GM23338 (cell line): ENCODE data around the gene AHNAK. TPM values are rescaled to one million over a fixed set of nuclear protein-coding genes. Genes with fewer than 3 reads are reported as not detected.

ENCODE experiments used
- ATAC-seq: fragments of 200-7000 bp; cut with Tn5 transposase; 3 replicates; pipeline ENCODE4 v1.9.1; 2020
- DNase-seq: peaks from one replicate; pipeline ENCODE4 v3.0.0-alpha.2; 2015; ENCODE audit warnings: low spot score
- H2AFZ ChIP-seq: fragments of 200-600 bp; sonication (generic); 2 replicates; pipeline ENCODE4 v1.8.0; 2016; ENCODE audit warnings: antibody characterized with exemption, mild to moderate bottlenecking, moderate library complexity
- H3F3A ChIP-seq: fragments of 200-600 bp; sonication (generic); replicated peaks from 2 replicates; pipeline ENCODE4 v1.8.0; 2017; ENCODE audit warnings: antibody characterized with exemption, mixed run types, low read depth
- H3K27ac ChIP-seq: fragments of 200-600 bp; sonication (generic); 2 replicates; pipeline ENCODE4 v1.6.1; 2016; ENCODE audit warnings: low read depth
- H3K27me3 ChIP-seq: fragments of 200-600 bp; sonication (generic); 2 replicates; pipeline ENCODE4 v1.8.0; 2016; ENCODE audit warnings: mild to moderate bottlenecking, mixed run types, moderate library complexity; ENCODE audit not compliant: insufficient read depth
- H3K36me3 ChIP-seq: fragments of 200-600 bp; sonication (generic); 2 replicates; pipeline ENCODE4 v1.8.0; 2016; ENCODE audit warnings: mild to moderate bottlenecking; ENCODE audit not compliant: insufficient read depth
- H3K4me1 ChIP-seq: fragments of 200-600 bp; sonication (generic); 2 replicates; pipeline ENCODE4 v1.8.0; 2016; ENCODE audit warnings: mild to moderate bottlenecking, moderate library complexity; ENCODE audit not compliant: insufficient read depth
- H3K4me2 ChIP-seq: fragments of 200-600 bp; sonication (generic); 2 replicates; pipeline ENCODE4 v1.7.1; 2017; ENCODE audit warnings: mixed run types
- H3K4me3 ChIP-seq: fragments of 200-600 bp; sonication (generic); 2 replicates; pipeline ENCODE4 v1.6.1; 2016; ENCODE audit warnings: mixed run types
- H3K79me2 ChIP-seq: fragments of 200-600 bp; sonication (generic); replicated peaks from 2 replicates; pipeline ENCODE4 v1.8.0; 2017; ENCODE audit warnings: mild to moderate bottlenecking; ENCODE audit not compliant: insufficient read depth
- H3K9me2 ChIP-seq: fragments of 200-600 bp; sonication (generic); 2 replicates; pipeline ENCODE4 v1.8.0; 2017; ENCODE audit not compliant: insufficient read depth
- H4K20me1 ChIP-seq: fragments of 200-600 bp; sonication (generic); replicated peaks from 2 replicates; pipeline ENCODE4 v1.8.0; 2017; ENCODE audit warnings: mild to moderate bottlenecking; ENCODE audit not compliant: insufficient read depth
- H3K27ac Mint-ChIP-seq: 2 replicates; pipeline ENCODE4 v1.8.0; 2020; ENCODE audit warnings: inconsistent platforms, mild to moderate bottlenecking, moderate library complexity, mixed read lengths
- H3K27me3 Mint-ChIP-seq: 3 replicates; pipeline ENCODE4 v1.8.0; 2022; ENCODE audit warnings: low read depth, mild to moderate bottlenecking, moderate library complexity, mixed read lengths, inconsistent platforms; ENCODE audit not compliant: insufficient read depth, poor library complexity
- H3K36me3 Mint-ChIP-seq: 3 replicates; pipeline ENCODE4 v1.8.0; 2021; ENCODE audit warnings: low read depth, mild to moderate bottlenecking, inconsistent platforms, moderate library complexity, mixed read lengths
- H3K4me1 Mint-ChIP-seq: 3 replicates; pipeline ENCODE4 v1.8.0; 2020; ENCODE audit warnings: mild to moderate bottlenecking, inconsistent platforms, mixed read lengths
- H3K4me3 Mint-ChIP-seq: 3 replicates; pipeline ENCODE4 v1.8.0; 2021; ENCODE audit warnings: moderate library complexity, mild to moderate bottlenecking, inconsistent platforms, mixed read lengths
- H3K9me3 Mint-ChIP-seq: 3 replicates; pipeline ENCODE4 v1.8.0; 2020; ENCODE audit warnings: moderate library complexity, mild to moderate bottlenecking, inconsistent platforms, mixed read lengths
- CREB1 ChIP-seq: fragments of 250-450 bp; sonication (Bioruptor Pico); IDR thresholded peaks from 2 replicates; pipeline ENCODE4 v1.5.0; 2020; ENCODE audit warnings: low read depth, mild to moderate bottlenecking, moderate library complexity
- CTCF ChIP-seq, 2 experiments: fragments of 200-600 bp in 1 of 2; sonication (generic) in 1 of 2; conservative IDR thresholded peaks; 2 replicates each; pipeline versions ENCODE4 v1.5.1 to v1.6.1; 2016 to 2017; ENCODE audit warnings: antibody characterized with exemption in 2 of 2, low read depth in 2 of 2, mild to moderate bottlenecking in 2 of 2, moderate library complexity in 1 of 2
- ETS1 ChIP-seq: IDR thresholded peaks from 2 replicates; pipeline ENCODE4 v1.6.1; 2016; ENCODE audit warnings: antibody characterized with exemption
- EZH2 ChIP-seq: fragments of 200-600 bp; sonication (generic); IDR thresholded peaks from one replicate; pipeline ENCODE4 v1.8.0; 2017; ENCODE audit warnings: antibody characterized with exemption, mild to moderate bottlenecking, low read depth; ENCODE audit not compliant: unreplicated experiment
- EZH2phosphoT487 ChIP-seq: fragments of 200-600 bp; sonication (generic); IDR thresholded peaks from one replicate; pipeline ENCODE4 v1.8.1; 2018; ENCODE audit warnings: antibody characterized with exemption; ENCODE audit not compliant: unreplicated experiment
- JUNB ChIP-seq: IDR thresholded peaks from one replicate; pipeline ENCODE4 v1.6.1; 2016; ENCODE audit warnings: antibody characterized with exemption; ENCODE audit not compliant: unreplicated experiment
- NANOG ChIP-seq: IDR thresholded peaks from 2 replicates; pipeline ENCODE4 v1.6.1; 2016; ENCODE audit warnings: antibody characterized with exemption, borderline replicate concordance
- POLR2AphosphoS5 ChIP-seq: IDR thresholded peaks from 2 replicates; pipeline ENCODE4 v1.6.1; 2016; ENCODE audit warnings: antibody characterized with exemption, low read depth
- REST ChIP-seq: IDR thresholded peaks from one replicate; pipeline ENCODE4 v1.6.1; 2018; ENCODE audit warnings: antibody characterized with exemption; ENCODE audit not compliant: unreplicated experiment
- ZNF114 ChIP-seq: fragments of 250-450 bp; sonication (Bioruptor Pico); IDR thresholded peaks from 2 replicates; pipeline ENCODE4 v1.5.0; 2020; ENCODE audit warnings: mild to moderate bottlenecking, moderate library complexity
- ZNF331 ChIP-seq: fragments of 250-450 bp; sonication (Bioruptor Pico); IDR thresholded peaks from 2 replicates; pipeline ENCODE4 v1.5.0; 2020; ENCODE audit warnings: low read depth, mild to moderate bottlenecking, moderate library complexity
- polyA plus RNA-seq: library from polyadenylated mRNA; unstranded; fragments of >200 nt; fragmentation: Nextera tagmentation; extraction: Ambion mirVana; gene quantifications from 2 replicates; pipeline ENCODE4 v1.2.1, GENCODE V29; 2016
- total RNA-seq: library from RNA; depleted of rRNA; stranded (reverse); fragments of >200 nt; shearing (Covaris generic); gene quantifications from 2 replicates; pipeline ENCODE4 v1.2.3, GENCODE V29; 2014

AHNAK gene
- total and polyA plus RNA-seq, 2 experiments from 2014 or later = 0.91 to 2.1 TPM

GRCh38 chr11:62542111-62542745 lies 4.4 kb downstream of the AHNAK start:
- DNase-seq (no peak), ATAC-seq (peak; percentile 0)
- no peaks in the 10 kb centered on the region for H3K79me2 ChIP-seq
- H3K4me1 ChIP-seq = peaks cover 32% of the 10 kb centered on the region; the same call in 1 of the 2 replicates
- H3F3A ChIP-seq = 0 out of 2 replicates have a peak, but pooled peaks cover 3% of the 10 kb centered on the region
- Mint-ChIP-seq H3K36me3 (no peaks in the 10 kb centered on the region), H3K27me3 (peaks cover 53% of the 10 kb centered on the region), H3K4me1 (peaks cover 50% of the 10 kb centered on the region), H3K4me3 (peak overlapping the region; percentile 58), H3K27ac (no peak overlapping the region), H3K9me3 (no peaks in the 10 kb centered on the region)
- H4K20me1 ChIP-seq = no peaks in the 10 kb centered on the region
- peak overlapping the region; percentile 88 for H3K4me2 ChIP-seq
- TF ChIP-seq ZNF114 (CRISPR knock-in tag) (no peak), JUNB (no peak), ZNF331 (no peak), EZH2 (no peak), POLR2AphosphoS5 (no peak), EZH2phosphoT487 (no peak), ETS1 (no peak), NANOG (no peak), CTCF (conservative IDR thresholded peaks at IDR 0.05; ENCODE audit: low read depth in 2 of 2) (no peak), REST (no peak), CREB1 (no peak)
- no peaks in the 10 kb centered on the region for H3K9me2 ChIP-seq
- peak overlapping the region; percentile 88 for H3K4me3 ChIP-seq
- peak overlapping the region; percentile 98 for H2AFZ ChIP-seq
- no peaks in the 10 kb centered on the region for H3K36me3 ChIP-seq
- no peak overlapping the region for H3K27ac ChIP-seq
- H3K27me3 ChIP-seq = peaks cover 61% of the 10 kb centered on the region
